ENCODE data around the gene TMEM126B. TPM values are rescaled to one million over a fixed set of nuclear protein-coding genes. Genes with fewer than 3 reads are reported as not detected.

TMEM126B gene
- total and polyA plus RNA-seq, 10 of the 15 experiments (the other 5 are each of a cell fraction or from before 2014, with no cell fraction given): 36.9 to 117 (median 70.3) TPM

GRCh38 chr11:85595285-85595884 is 33.0 kb upstream of the TMEM126B start:
- ATAC-seq (peak; percentile 76), DNase-seq (ENCODE audit: low read depth, low spot score) (peak; percentile 3), FAIRE-seq (peak; percentile 66)
- ChIA-PET RAD21 (ENCODE audit: unreplicated experiment) (interaction anchor here (0.7 to 1.1 kb wide), 2 partner anchors 52 to 1199 kb away, joined by 3 to 4 read pairs; partner anchors contain the start of gene TMEM126A), POLR2A (no interaction called here), SMC1A (ENCODE audit: uncharacterized antibody, unreplicated experiment) (interaction anchor here (0.8 kb wide), 1 partner anchor 87 kb away, joined by 4 read pairs; no protein-coding TSS in a partner anchor), CTCF (interaction anchor here (0.6 to 0.9 kb wide), 5 partner anchors 64 to 1359 kb away, joined by 3 to 5 read pairs (median 3); no protein-coding TSS in a partner anchor)
- intact Hi-C loops (cut with micrococcal nuclease; ENCODE audit: unreplicated experiment) (loop anchor here (1.0 to 10.0 kb wide), 4 partner anchors 232 to 819 kb away; partner anchors contain the start of gene CCDC83), in situ Hi-C loops (cut with MboI) (loop anchor here (10.0 to 25.0 kb wide), 2 partner anchors 229 to 1217 kb away; partner anchors contain the start of gene PRSS23)
- H3K27ac ChIP-seq (ENCODE audit: control insufficient read depth, insufficient read depth): no peak overlapping the region
- H3K9me3 ChIP-seq (replicated peaks; ENCODE audit: control insufficient read depth, insufficient read depth, low read length): no peaks in the 10 kb centered on the region
- no peaks in the 10 kb centered on the region for H3K79me2 ChIP-seq (ENCODE audit: control insufficient read depth, insufficient read depth, low read length)
- H2AFZ ChIP-seq (ENCODE audit: control insufficient read depth, low read depth, low read length): no peak overlapping the region
- no peaks in the 10 kb centered on the region for H3K4me1 ChIP-seq (ENCODE audit: control insufficient read depth, insufficient read depth, low read length)
- no peak overlapping the region for H3K4me3 ChIP-seq
- H3K36me3 ChIP-seq (ENCODE audit: control insufficient read depth in 2 of 2, insufficient read depth in 2 of 2, low read length in 1 of 2): no peaks in the 10 kb centered on the region
- no peaks in the 10 kb centered on the region for H4K20me1 ChIP-seq (ENCODE audit: control insufficient read depth, insufficient read depth)
- no peak overlapping the region for H3K9ac ChIP-seq (ENCODE audit: control insufficient read depth, insufficient read depth, low read length)
- H3K4me2 ChIP-seq (ENCODE audit: control insufficient read depth, insufficient read depth): no peak overlapping the region
- TF ChIP-seq ZNF384 (IDR thresholded peaks at IDR 0.05; ENCODE audit: borderline replicate concordance, low read depth, low read length): peak; percentile 86
- TF ChIP-seq RAD21 (IDR thresholded peaks at IDR 0.05; ENCODE audit: insufficient read depth, low read depth, low read length): peak; percentile 92
- TF ChIP-seq SMC3 (IDR thresholded peaks at IDR 0.05; ENCODE audit: borderline replicate concordance, low read length): peak; percentile 69; the same call in 1 of the 2 replicates
- no peak for TF ChIP-seq IKZF2 (IDR thresholded peaks at IDR 0.05)
- no peak for TF ChIP-seq MYC (IDR thresholded peaks at IDR 0.05; ENCODE audit: insufficient read depth, insufficient read length, insufficient replicate concordance, low read length, severe bottlenecking)
- TF ChIP-seq CTCF (IDR thresholded peaks at IDR 0.05 in 2 of 3, conservative IDR thresholded peaks at IDR 0.05 in 1 of 3; ENCODE audit: control insufficient read depth in 2 of 3, extremely low read depth in 1 of 3, insufficient read depth in 1 of 3, low read depth in 3 of 3, low read length in 3 of 3): peak; percentile 32 to 70 (median 45); a peak in 5 of 6 replicates
- no peaks in the 10 kb centered on the region for H3K27me3 ChIP-seq (replicated peaks in 1 of 2; ENCODE audit: control insufficient read depth in 2 of 2, insufficient read depth in 2 of 2, low read length in 1 of 2)
- no TSS peak for BruUV-seq (replicated peaks)

Data from GM12878 (cell line).